HG03175 (cell line): Measurements from ENCODE around the gene MECP2.
"Not testable (repeated sequence)": the region's sequence is repeated elsewhere in the genome, so short reads cannot be mapped to it uniquely, and the experiment has no call there.

Experiments used
- ATAC-seq: cut with Tn5 transposase; IDR thresholded peaks from one replicate; pipeline ENCODE4 v1.9.1; 2021; ENCODE audit warnings: mild to moderate bottlenecking, moderate library complexity; ENCODE audit not compliant: unreplicated experiment

MECP2 gene

DNA sequence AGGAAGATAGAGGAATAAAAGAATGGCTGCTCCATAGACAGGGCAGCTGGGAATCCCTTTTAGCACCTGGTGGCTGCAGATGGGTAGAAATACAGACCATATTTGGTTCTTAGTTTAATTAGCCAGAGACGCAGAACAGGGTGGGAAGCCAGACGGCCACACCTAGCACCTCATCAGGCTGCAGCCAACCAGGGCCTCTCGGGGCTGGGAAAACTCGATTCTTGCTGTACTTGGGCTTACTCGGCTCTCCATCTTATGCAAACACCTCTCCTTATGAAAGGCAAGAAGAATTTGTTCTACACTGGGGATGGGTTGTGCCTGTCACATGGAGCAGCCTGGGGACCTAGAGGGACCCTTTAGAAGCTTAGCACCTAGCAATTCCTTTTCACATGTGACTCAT is 97.5 kb downstream of the MECP2 start:
- no peak for ATAC-seq

DNA sequence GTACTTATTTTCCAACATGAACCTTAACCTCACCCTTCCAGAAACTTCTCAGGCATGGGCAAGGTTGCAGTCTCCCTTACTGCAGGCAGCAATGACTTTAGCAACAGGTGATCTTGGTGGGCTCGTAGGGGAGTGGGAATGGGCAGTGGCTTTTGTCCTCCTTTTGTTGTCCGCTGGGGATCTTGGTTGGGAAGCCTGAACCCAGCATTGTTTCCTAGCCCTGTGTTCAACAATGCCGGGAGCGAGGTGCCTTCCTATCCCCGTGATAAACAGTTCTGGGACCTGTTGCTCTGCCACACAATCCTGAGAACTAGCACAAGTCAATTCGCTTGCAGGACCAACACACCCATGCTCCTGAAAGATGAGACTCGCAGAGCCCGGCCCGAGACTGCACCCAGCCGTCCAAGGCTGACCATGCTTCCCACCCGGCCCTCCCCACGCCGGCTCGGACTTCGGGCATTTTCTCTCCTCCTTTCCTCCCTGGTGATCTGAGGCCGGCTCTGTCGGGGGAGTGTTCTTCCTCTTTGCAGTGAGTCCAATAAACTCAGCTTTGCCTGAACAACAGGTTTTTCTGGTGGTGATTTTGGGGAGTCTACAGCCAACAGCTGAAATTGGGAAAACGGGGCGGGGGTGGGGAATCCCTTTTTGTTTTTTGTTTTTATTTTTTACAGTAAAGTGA is 98.0 kb downstream of the MECP2 start:
- no peak for ATAC-seq

- no peak for ATAC-seq
These were observed 102.0 kb downstream of the MECP2 start for GRCh38 chrX:153995504-153995903.

GRCh38 chrX:153994398-153994797 is 103.1 kb downstream of the MECP2 start:
- not testable (repeated sequence) for ATAC-seq

- no peak for ATAC-seq
These were observed 103.5 kb downstream of the MECP2 start for GRCh38 chrX:153993978-153994377.

GRCh38 chrX:153993079-153993478 is 104.4 kb downstream of the MECP2 start:
- ATAC-seq = no peak

- no peak for ATAC-seq
These were observed 105.3 kb downstream of the MECP2 start for GRCh38 chrX:153992180-153992579.

GRCh38 chrX:153991013-153991580 is 106.4 kb downstream of the MECP2 start:
- ATAC-seq = no peak

GRCh38 chrX:153989973-153990655 is 107.4 kb downstream of the MECP2 start:
- no peak for ATAC-seq

GRCh38 chrX:153988493-153988892 is 109.0 kb downstream of the MECP2 start:
- no peak for ATAC-seq

DNA sequence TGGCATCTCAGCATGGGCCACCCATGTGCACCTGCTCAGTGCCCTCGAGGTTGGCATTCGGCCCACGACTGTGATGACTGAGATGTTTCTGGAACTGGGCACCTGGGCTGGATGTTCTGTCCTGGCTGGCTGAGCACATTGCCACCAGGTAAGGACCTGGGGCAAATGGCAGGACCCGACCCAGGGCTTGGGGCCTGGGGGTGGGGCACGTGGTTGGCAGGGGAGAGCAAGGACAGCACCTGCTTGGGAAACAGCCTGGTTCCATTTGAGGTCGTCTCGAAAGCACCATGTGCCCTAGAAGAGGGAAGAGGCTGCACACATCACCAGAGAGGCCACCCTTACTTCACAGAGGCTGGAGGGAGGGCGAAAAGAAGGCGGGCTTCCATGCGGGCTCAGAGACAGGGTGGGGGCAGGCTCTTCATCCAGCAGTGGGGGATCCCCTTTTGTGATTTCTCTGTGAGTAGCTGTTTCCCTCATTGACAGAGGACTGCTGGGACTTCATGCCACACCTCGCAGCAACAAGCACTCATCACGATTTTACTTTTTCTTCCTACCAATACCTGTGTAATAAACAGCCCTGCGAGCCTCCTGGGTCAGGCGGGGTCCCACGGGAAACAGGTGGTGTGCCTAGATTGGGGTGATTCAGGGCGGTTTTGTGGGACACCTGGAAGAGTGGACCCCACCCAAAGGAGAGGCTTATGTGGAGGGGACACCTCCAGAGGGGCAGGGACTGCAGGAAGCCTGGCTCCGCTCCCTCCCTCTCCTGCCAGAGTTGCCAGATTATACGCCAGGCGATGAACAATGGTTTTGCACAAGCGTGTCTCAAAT is 113.0 kb downstream of the MECP2 start:
- no peak for ATAC-seq

DNA sequence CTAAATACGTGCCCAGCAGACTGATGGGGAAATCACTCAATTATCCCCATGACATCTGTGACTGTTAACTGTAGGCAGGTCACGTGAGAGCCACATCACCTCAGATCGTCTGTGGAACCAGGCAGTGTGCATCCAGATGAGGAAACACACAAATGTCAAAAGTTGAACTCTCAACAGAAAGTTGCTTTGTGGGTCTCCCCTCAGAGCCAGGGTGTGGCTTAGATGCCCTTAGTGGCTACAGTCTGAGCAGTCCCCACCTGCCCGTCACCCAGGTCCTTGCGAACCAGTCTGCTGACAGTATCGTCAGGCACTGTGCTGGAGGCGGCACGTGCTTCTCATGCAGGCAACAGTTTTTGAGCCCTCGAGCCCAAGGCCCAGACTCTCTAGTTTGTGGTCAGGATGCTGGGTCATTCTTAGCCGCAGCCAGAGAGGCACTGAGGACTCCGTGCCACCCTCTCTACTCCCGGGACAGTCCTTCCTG is 114.2 kb downstream of the MECP2 start:
- no peak for ATAC-seq

DNA sequence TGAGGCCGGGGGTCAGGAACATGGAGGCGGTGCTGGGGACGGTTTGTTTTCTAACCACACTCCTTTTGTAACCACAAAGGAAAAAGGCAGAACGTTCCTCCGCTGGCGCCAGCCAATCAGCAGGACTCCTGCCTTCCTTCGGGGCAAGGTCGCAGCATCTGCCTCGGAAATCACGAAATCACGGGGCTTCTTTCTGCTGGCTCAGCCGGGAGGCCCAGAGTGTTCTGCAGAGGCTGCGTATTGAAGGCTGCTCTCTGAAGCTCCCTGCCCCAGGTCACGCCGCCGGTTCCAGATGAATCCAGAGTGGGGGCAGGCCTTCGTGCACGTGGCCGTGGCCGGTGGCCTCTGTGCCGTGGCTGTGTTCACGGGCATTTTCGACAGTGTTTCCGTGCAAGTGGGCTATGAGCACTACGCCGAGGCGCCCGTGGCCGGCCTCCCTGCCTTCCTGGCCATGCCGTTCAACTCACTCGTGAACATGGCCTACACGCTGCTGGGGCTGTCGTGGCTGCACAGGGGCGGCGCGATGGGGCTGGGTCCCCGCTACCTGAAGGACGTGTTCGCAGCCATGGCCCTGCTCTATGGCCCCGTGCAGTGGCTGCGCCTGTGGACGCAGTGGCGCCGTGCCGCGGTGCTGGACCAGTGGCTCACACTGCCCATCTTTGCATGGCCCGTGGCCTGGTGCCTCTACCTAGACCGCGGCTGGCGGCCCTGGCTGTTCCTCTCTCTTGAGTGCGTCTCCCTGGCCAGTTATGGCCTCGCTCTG is 115.6 kb downstream of the MECP2 start:
- no peak for ATAC-seq

DNA sequence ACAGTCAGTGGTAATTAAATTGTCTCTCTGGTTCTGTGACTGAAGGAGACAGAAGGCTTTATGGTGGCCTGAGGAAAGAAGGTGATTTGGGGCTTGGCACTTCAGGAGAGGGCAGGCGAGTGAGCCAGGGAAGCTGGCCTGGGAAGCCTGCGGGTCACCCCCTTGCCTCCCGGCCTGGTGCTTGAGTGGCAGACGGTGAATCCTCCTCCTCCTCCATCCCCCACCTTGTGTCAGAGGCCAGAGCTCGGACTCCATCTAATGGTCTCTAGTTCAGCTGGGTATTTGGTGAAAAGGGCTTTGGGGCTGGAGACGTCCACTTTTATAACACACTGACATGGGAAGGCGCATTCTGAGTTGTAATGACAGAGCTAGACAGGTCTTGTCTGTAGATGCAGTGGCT is 116.3 kb downstream of the MECP2 start:
- no peak for ATAC-seq

DNA sequence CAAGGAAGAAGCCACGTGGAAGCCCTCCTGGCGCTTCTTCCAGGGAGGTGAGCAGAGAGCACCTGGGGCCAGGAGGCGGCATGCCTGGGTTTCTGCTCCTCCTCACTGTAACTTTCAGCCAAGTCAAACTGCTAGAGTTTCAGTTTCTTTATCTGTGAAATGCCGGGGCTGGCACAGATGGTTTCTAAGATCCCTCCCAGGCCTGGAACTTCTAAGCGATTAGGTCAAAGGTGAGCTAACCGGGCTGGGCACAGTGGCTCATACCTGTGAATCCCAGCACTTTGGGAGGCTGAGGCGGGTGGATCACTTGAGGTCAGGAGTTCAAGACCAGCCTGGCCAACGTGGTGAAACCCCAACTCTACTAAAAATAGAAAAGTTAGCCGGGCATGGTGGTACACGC is 117.1 kb downstream of the MECP2 start:
- peak; percentile 68 for ATAC-seq

GRCh38 chrX:153974726-153975286 is 122.7 kb downstream of the MECP2 start:
- ATAC-seq = no peak

- ATAC-seq = no peak
These were observed 123.4 kb downstream of the MECP2 start for GRCh38 chrX:153974003-153974725.

DNA sequence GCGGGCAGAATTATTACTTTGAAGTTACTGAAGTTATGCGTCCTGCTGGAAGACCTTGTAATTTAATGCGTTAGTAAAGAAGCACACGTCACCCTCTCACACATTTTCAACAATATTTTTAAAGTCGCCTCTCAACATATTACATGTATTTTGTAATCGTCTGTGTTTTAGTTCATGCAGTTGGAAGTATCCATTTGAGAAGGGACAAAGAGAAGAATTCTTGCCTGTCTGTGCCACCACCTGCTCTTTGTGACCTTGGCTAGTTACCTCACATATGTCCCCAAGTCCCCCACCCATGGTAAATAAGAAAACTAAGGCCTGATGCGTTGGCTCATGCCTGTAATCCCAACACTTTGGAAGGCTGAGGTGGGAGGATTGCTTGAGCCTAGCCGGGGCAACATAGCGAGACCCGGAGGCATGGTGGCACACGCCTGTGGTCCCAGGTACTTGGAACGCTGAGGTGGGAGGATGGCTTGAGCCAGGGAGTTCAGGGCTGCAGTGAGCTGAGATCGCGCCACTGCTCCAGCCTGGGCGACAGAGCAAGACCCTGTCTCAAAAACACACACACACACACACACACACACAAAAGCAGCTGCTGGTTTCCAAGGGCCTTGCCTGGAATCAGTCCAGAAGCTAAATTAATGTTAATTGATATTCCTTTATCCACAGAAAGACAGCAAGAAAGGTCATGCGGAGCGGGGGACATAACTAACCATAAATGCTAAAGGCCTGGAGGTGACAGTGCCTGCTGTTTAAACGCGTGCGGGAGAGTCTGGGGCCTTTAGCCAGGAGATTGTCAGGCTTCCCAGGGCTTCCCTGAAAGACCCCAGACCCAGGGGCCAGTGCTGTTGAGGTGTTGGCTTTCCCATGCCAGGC is 124.2 kb downstream of the MECP2 start:
- ATAC-seq = no peak
